H1 (cell line): Measurements from ENCODE around the gene CARM1. TPM values are rescaled to one million over a fixed set of nuclear protein-coding genes. Genes with fewer than 3 reads are reported as not detected.
A peak's percentile ranks its signal among the peaks of the same experiment; 100 is the strongest.

Experiments used
- CTCF ChIA-PET: fragments of 300-600 bp; sonication (Branson Sonifier 250); formaldehyde crosslinking; loops from one replicate; lab custom pipeline; 2021; ENCODE audit not compliant: partially characterized antibody; lab: Charles Lee
- POLR2A ChIA-PET: fragments of 300-600 bp; sonication (Branson Sonifier 250); formaldehyde crosslinking; loops from one replicate; lab custom pipeline; 2021; ENCODE audit warnings: inconsistent platforms; ENCODE audit not compliant: partially characterized antibody; lab: Charles Lee
- DNase-seq, 2 experiments: peaks; one replicate each; pipeline versions ENCODE4 v3.0.0 to v3.0.0-alpha.2; 2010 to 2022; ENCODE audit warnings: low spot score in 2 of 2, low read depth in 1 of 2, mixed read lengths in 1 of 2
- FAIRE-seq: peaks from 2 replicates; lab custom pipeline; 2011; peaks lifted over from hg19 to GRCh38; lab: Jason Lieb, UNC
- H2AFZ ChIP-seq: 2 replicates; pipeline ENCODE4 v1.8.1; 2012; ENCODE audit warnings: low read length, inconsistent platforms
- H2AK5ac ChIP-seq: 2 replicates; pipeline ENCODE4 v1.6.1; 2013; ENCODE audit warnings: low read depth, low read length
- H2BK120ac ChIP-seq: replicated peaks from 2 replicates; pipeline ENCODE3; 2013; ENCODE audit warnings: low read depth, low read length, inconsistent platforms
- H2BK12ac ChIP-seq: 2 replicates; pipeline ENCODE4 v1.6.1; 2013; ENCODE audit warnings: low read depth, low read length
- H2BK15ac ChIP-seq: 2 replicates; pipeline ENCODE4 v1.6.1; 2013; ENCODE audit warnings: low read length
- H2BK20ac ChIP-seq: 2 replicates; pipeline ENCODE4 v1.6.1; 2013; ENCODE audit warnings: low read length
- H2BK5ac ChIP-seq: 2 replicates; pipeline ENCODE4 v1.6.1; 2013; ENCODE audit warnings: low read depth, low read length
- H3K14ac ChIP-seq: 2 replicates; pipeline ENCODE4 v1.6.1; 2013; ENCODE audit warnings: inconsistent platforms; ENCODE audit not compliant: insufficient read length
- H3K18ac ChIP-seq: 2 replicates; pipeline ENCODE4 v1.6.1; 2013; ENCODE audit warnings: low read length; ENCODE audit errors: extremely low read depth
- H3K23ac ChIP-seq: 2 replicates; pipeline ENCODE4 v1.6.1; 2013; ENCODE audit warnings: inconsistent platforms; ENCODE audit not compliant: insufficient read length
- H3K23me2 ChIP-seq: 2 replicates; pipeline ENCODE4 v1.6.1; 2013; ENCODE audit warnings: low read depth, low read length
- H3K27ac ChIP-seq: 2 replicates; pipeline ENCODE4 v1.6.1; 2011; ENCODE audit warnings: low read depth, low read length, inconsistent platforms
- H3K27me3 ChIP-seq, 4 experiments: replicated peaks in 1 of 4; 1 replicate in 1 of 4; 2 replicates in 3 of 4; pipeline versions ENCODE4 v1.6.1 to v1.8.1; 2011 to 2013; ENCODE audit warnings: low read length in 3 of 4, mild to moderate bottlenecking in 3 of 4, inconsistent platforms in 2 of 4, mixed read lengths in 2 of 4, moderate library complexity in 1 of 4; ENCODE audit not compliant: control insufficient read depth in 3 of 4, insufficient read depth in 3 of 4; ENCODE audit errors: extremely low read depth in 1 of 4
- H3K36me3 ChIP-seq, 4 experiments: 2 replicates each; pipeline versions ENCODE4 v1.6.1 to v1.8.1; 2011 to 2013; ENCODE audit warnings: mild to moderate bottlenecking in 4 of 4, low read length in 3 of 4, moderate library complexity in 2 of 4, control low read depth in 1 of 4, inconsistent platforms in 1 of 4; ENCODE audit not compliant: insufficient read depth in 4 of 4, control insufficient read depth in 2 of 4
- H3K4ac ChIP-seq: replicated peaks from 2 replicates; pipeline ENCODE3; 2013; ENCODE audit warnings: low read length, low read depth, mixed read lengths, inconsistent platforms; ENCODE audit not compliant: insufficient read length
- H3K4me1 ChIP-seq, 4 experiments: replicated peaks in 1 of 4; 1 replicate in 1 of 4; 2 replicates in 3 of 4; pipeline versions ENCODE4 v1.6.1 to v1.8.1; 2011 to 2013; ENCODE audit warnings: low read length in 3 of 4, inconsistent platforms in 2 of 4, mixed read lengths in 1 of 4; ENCODE audit not compliant: insufficient read depth in 4 of 4, control insufficient read depth in 3 of 4
- H3K4me2 ChIP-seq, 2 experiments: 2 replicates each; pipeline versions ENCODE4 v1.6.1 to v1.8.1; 2011 to 2013; ENCODE audit warnings: low read depth in 2 of 2, low read length in 2 of 2, control low read depth in 1 of 2, inconsistent platforms in 1 of 2, mild to moderate bottlenecking in 1 of 2; ENCODE audit not compliant: insufficient read depth in 1 of 2
- H3K4me3 ChIP-seq, 4 experiments: fragments of 200-600, 300-600 bp in 1 of 4; sonication (generic), shearing (Covaris generic), sonication (Bioruptor Twin) in 1 of 4; 2 replicates each; pipeline versions ENCODE4 v1.5.1 to v1.8.1; 2011 to 2016; ENCODE audit warnings: low read length in 4 of 4, low read depth in 3 of 4, control low read depth in 2 of 4, inconsistent platforms in 2 of 4, mild to moderate bottlenecking in 2 of 4, mixed read lengths in 1 of 4, moderate library complexity in 1 of 4; ENCODE audit not compliant: insufficient read depth in 2 of 4; ENCODE audit errors: extremely low read depth in 1 of 4
- H3K56ac ChIP-seq: replicated peaks from 2 replicates; pipeline ENCODE3; 2013; ENCODE audit warnings: low read depth, mild to moderate bottlenecking, mixed read lengths, low read length, inconsistent platforms; ENCODE audit not compliant: insufficient read length
- H3K79me1 ChIP-seq: 2 replicates; pipeline ENCODE4 v1.6.1; 2013; ENCODE audit warnings: low read depth, low read length, control low read depth
- H3K79me2 ChIP-seq, 2 experiments: 2 replicates each; pipeline versions ENCODE4 v1.6.1 to v1.8.1; 2012 to 2013; ENCODE audit warnings: low read length in 2 of 2, mild to moderate bottlenecking in 2 of 2, inconsistent platforms in 1 of 2; ENCODE audit not compliant: insufficient read depth in 2 of 2, control insufficient read depth in 1 of 2
- H3K9ac ChIP-seq, 4 experiments: replicated peaks in 1 of 4; 1 replicate in 1 of 4; 2 replicates in 3 of 4; pipeline versions ENCODE4 v1.6.1 to v1.8.1; 2011 to 2013; ENCODE audit warnings: low read depth in 3 of 4, low read length in 3 of 4, control low read depth in 2 of 4, mild to moderate bottlenecking in 2 of 4, moderate library complexity in 2 of 4, inconsistent platforms in 1 of 4; ENCODE audit errors: extremely low read depth in 1 of 4
- H3K9me3 ChIP-seq, 2 experiments: 2 replicates each; pipeline versions ENCODE4 v1.6.1 to v1.8.1; 2012 to 2013; ENCODE audit warnings: mild to moderate bottlenecking in 2 of 2, moderate library complexity in 2 of 2, control low read depth in 1 of 2, inconsistent platforms in 1 of 2, low read depth in 1 of 2, low read length in 1 of 2, mixed read lengths in 1 of 2; ENCODE audit not compliant: insufficient read depth in 2 of 2
- H4K20me1 ChIP-seq, 2 experiments: replicated peaks in 1 of 2; 2 replicates each; pipeline versions ENCODE3 to v1.8.1; 2011 to 2013; ENCODE audit warnings: inconsistent platforms in 2 of 2, low read length in 2 of 2, mild to moderate bottlenecking in 1 of 2; ENCODE audit not compliant: insufficient read depth in 2 of 2, control insufficient read depth in 1 of 2
- H4K5ac ChIP-seq: 2 replicates; pipeline ENCODE4 v1.6.1; 2013; ENCODE audit warnings: low read length, low read depth, mixed read lengths, inconsistent platforms; ENCODE audit not compliant: insufficient read length
- H4K8ac ChIP-seq: 2 replicates; pipeline ENCODE4 v1.8.0; 2013; ENCODE audit warnings: mild to moderate bottlenecking, moderate library complexity, low read length, inconsistent platforms; ENCODE audit not compliant: insufficient read depth; ENCODE audit errors: extremely low read depth
- H4K91ac ChIP-seq: replicated peaks from 2 replicates; pipeline ENCODE3; 2013; ENCODE audit warnings: low read length, mixed read lengths, inconsistent platforms; ENCODE audit not compliant: insufficient read length
- BCL11A ChIP-seq, 2 experiments: IDR thresholded peaks; one replicate each; pipeline ENCODE4 v1.6.1; 2011; ENCODE audit warnings: low read depth in 2 of 2, low read length in 2 of 2, mild to moderate bottlenecking in 2 of 2
- CBX8 ChIP-seq: fragments of 300-800, 300-1000 bp; sonication (generic); IDR thresholded peaks from 2 replicates; pipeline ENCODE4 v1.7.1; 2016; ENCODE audit warnings: low read depth, low read length, borderline replicate concordance
- CEBPB ChIP-seq: IDR thresholded peaks from 2 replicates; pipeline ENCODE4 v1.6.1; 2012; ENCODE audit warnings: low read depth, low read length
- JUN ChIP-seq: IDR thresholded peaks from 2 replicates; pipeline ENCODE4 v1.6.1; 2011; ENCODE audit warnings: low read depth, mild to moderate bottlenecking, improper control_type of control experiment, low read length
- POLR2A ChIP-seq, 2 experiments: IDR thresholded peaks; 1 replicate in 1 of 2; 2 replicates in 1 of 2; pipeline ENCODE4 v1.6.1; 2011; ENCODE audit warnings: low read depth in 2 of 2, low read length in 2 of 2, mild to moderate bottlenecking in 2 of 2; ENCODE audit errors: control extremely low read depth in 1 of 2
- RBBP5 ChIP-seq: IDR thresholded peaks from 2 replicates; pipeline ENCODE4 v1.7.1; 2012; ENCODE audit warnings: low read depth, mild to moderate bottlenecking, inconsistent platforms, low read length, moderate library complexity, borderline replicate concordance
- SAP30 ChIP-seq: fragments of 300-600 bp; sonication (generic); IDR thresholded peaks from 2 replicates; pipeline ENCODE4 v1.7.1; 2012; ENCODE audit warnings: low read length, moderate library complexity, mild to moderate bottlenecking, inconsistent platforms; ENCODE audit not compliant: insufficient read depth, insufficient replicate concordance
- WGBS, 2 experiments: shearing (Covaris generic) in 1 of 2; methylation state at CpG; one replicate each; pipeline versions ENCODE4 v1.1.6 to v1.1.7; 2013 to 2015; ENCODE audit warnings: low lambda C conversion rate in 2 of 2, mixed read lengths in 2 of 2, inconsistent platforms in 1 of 2, low coverage in 1 of 2, missing lambda C conversion rate in 1 of 2; ENCODE audit not compliant: insufficient replicate concordance in 2 of 2, insufficient coverage in 1 of 2, insufficient read length in 1 of 2; ENCODE audit errors: extremely low coverage in 1 of 2, missing lambda C conversion rate in 1 of 2; 5-methylcytosine and 5-hydroxymethylcytosine counted together
- polyA plus RNA-seq, 7 experiments: library from polyadenylated mRNA; depleted of rRNA in 3 of 7; stranded (reverse) in 5 of 7; unstranded in 2 of 7; fragments of >200 nt in 5 of 7; fragments of 200-250 nt in 2 of 7; gene quantifications; 1 replicate in 5 of 7; 2 replicates in 1 of 7; 4 replicates in 1 of 7; pipeline versions ENCODE4 v1.2.1 to v1.2.3, GENCODE V29; 2011 to 2013; ENCODE audit warnings: missing spikeins in 2 of 7, mixed read lengths in 2 of 7
- total RNA-seq: library from RNA; stranded (reverse); fragmentation: NEBNext Ultra II Directional; extraction: Animal tissue kit (Norgen Biotek cat#: 25700); gene quantifications from 2 replicates; pipeline ENCODE4 v1.2.1, GENCODE V29; 2021
- TF ChIP-seq, protein P1 (sequence below): IDR thresholded peaks from 2 replicates; pipeline ENCODE4 v1.6.1; 2012; ENCODE audit warnings: low read length, inconsistent platforms

The CARM1 gene
- total and polyA plus RNA-seq, 2 of the 8 experiments (the other 6 are each of a cell fraction or from before 2014, with no cell fraction given) = 134 to 164 TPM

DNA sequence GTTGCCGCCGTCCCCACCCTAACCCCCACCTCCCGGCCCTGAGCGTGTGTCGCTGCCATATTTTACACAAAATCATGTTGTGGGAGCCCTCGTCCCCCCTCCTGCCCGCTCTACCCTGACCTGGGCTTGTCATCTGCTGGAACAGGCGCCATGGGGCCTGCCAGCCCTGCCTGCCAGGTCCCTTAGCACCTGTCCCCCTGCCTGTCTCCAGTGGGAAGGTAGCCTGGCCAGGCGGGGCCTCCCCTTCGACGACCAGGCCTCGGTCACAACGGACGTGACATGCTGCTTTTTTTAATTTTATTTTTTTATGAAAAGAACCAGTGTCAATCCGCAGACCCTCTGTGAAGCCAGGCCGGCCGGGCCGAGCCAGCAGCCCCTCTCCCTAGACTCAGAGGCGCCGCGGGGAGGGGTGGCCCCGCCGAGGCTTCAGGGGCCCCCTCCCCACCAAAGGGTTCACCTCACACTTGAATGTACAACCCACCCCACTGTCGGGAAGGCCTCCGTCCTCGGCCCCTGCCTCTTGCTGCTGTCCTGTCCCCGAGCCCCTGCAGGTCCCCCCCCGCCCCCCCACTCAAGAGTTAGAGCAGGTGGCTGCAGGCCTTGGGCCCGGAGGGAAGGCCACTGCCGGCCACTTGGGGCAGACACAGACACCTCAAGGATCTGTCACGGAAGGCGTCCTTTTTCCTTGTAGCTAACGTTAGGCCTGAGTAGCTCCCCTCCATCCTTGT is 50.7 kb downstream of the CARM1 start:
- Histone ChIP-seq H3K56ac (no peak overlapping the region), H3K36me3 (peaks cover 2 to 48% (median 26%) of the 10 kb centered on the region in 4 experiments; a peak in 7 of 8 replicates), H3K27me3 (no peaks in the 10 kb centered on the region), H2BK20ac (no peak overlapping the region), H3K9ac (no peak overlapping the region), H2AK5ac (no peak overlapping the region), H3K23me2 (no peaks in the 10 kb centered on the region), H4K20me1 (peaks cover 3 to 11% of the 10 kb centered on the region in 2 experiments), H3K79me1 (peaks cover under 1% of the 10 kb centered on the region; the same call in 1 of the 2 replicates), H2BK120ac (no peak overlapping the region), H3K4me3 (no peak overlapping the region), H3K4ac (no peak overlapping the region), H3K4me1 (no peaks in the 10 kb centered on the region), H3K27ac (no peak overlapping the region), H3K14ac (no peak overlapping the region), H4K91ac (no peak overlapping the region), H4K8ac (no peak overlapping the region), H2BK12ac (no peak overlapping the region), H3K9me3 (no peaks in the 10 kb centered on the region), H4K5ac (no peak overlapping the region), H3K18ac (no peak overlapping the region), H3K4me2 (no peak overlapping the region), H2BK5ac (no peak overlapping the region), H2BK15ac (no peak overlapping the region), H3K23ac (no peak overlapping the region), H3K79me2 (no peaks in the 10 kb centered on the region), H2AFZ (no peak overlapping the region)
- WGBS, 2 experiments = 89% methylated on average over 20 of the region's 33 CpGs; no CpG with 5 or more reads in 1 of the 2 experiments
- POLR2A ChIA-PET = interaction anchor here (1.0 to 1.9 kb wide), 8 partner anchors 9 to 52 kb away, joined by 3 to 6 read pairs (median 3); no protein-coding TSS in a partner anchor
- FAIRE-seq (no peak), DNase-seq (no peak)
- CTCF ChIA-PET = interaction anchor here (0.5 to 1.6 kb wide), 7 partner anchors 12 to 847 kb away, joined by 3 to 4 read pairs (median 3); no protein-coding TSS in a partner anchor
- TF ChIP-seq CEBPB (no peak), CBX8 (no peak), BCL11A (IDR thresholded peaks at IDR 0.05; ENCODE audit: low read depth in 2 of 2, low read length in 2 of 2) (no peak), SAP30 (no peak), POLR2A (IDR thresholded peaks at IDR 0.05; ENCODE audit: control extremely low read depth in 1 of 2, low read depth in 2 of 2, low read length in 2 of 2) (peak in 1 of 2 experiments; percentile 43; a peak in 2 of 3 replicates), JUN (no peak), RBBP5 (no peak)
- TF ChIP-seq, protein P1, sequence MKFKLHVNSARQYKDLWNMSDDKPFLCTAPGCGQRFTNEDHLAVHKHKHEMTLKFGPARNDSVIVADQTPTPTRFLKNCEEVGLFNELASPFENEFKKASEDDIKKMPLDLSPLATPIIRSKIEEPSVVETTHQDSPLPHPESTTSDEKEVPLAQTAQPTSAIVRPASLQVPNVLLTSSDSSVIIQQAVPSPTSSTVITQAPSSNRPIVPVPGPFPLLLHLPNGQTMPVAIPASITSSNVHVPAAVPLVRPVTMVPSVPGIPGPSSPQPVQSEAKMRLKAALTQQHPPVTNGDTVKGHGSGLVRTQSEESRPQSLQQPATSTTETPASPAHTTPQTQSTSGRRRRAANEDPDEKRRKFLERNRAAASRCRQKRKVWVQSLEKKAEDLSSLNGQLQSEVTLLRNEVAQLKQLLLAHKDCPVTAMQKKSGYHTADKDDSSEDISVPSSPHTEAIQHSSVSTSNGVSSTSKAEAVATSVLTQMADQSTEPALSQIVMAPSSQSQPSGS = no peak
